Bronchial epithelial cell (primary cell): ENCODE results near the gene PI4K2B. TPM values are rescaled to one million over a fixed set of nuclear protein-coding genes. Genes with fewer than 3 reads are reported as not detected.

ENCODE experiments used
- total RNA-seq: library from RNA; depleted of rRNA; stranded (reverse); fragments of >200 nt; gene quantifications from 2 replicates; pipeline ENCODE4 v1.2.1, GENCODE V29; 2014

PI4K2B gene
- total RNA-seq, 1 donor from 2014 or later, result 14.5 TPM

Other genes starting within 250 kb of the PI4K2B start
- gene LGI2, start 203.1 kb upstream of the PI4K2B start, total RNA-seq, result not detected in 2 replicates
- gene SEPSECS, start 73.6 kb upstream of the PI4K2B start, total RNA-seq, result 6.6 and 7.0 TPM in 2 replicates
- gene ZCCHC4, start 78.7 kb downstream of the PI4K2B start, total RNA-seq, result 8.1 and 12.4 TPM in 2 replicates
- 12.5 and 15.0 TPM in 2 replicates for gene ANAPC4, start 143.2 kb downstream of the PI4K2B start, total RNA-seq